ENCODE data around the gene AGTRAP.

AGTRAP gene

DNA sequence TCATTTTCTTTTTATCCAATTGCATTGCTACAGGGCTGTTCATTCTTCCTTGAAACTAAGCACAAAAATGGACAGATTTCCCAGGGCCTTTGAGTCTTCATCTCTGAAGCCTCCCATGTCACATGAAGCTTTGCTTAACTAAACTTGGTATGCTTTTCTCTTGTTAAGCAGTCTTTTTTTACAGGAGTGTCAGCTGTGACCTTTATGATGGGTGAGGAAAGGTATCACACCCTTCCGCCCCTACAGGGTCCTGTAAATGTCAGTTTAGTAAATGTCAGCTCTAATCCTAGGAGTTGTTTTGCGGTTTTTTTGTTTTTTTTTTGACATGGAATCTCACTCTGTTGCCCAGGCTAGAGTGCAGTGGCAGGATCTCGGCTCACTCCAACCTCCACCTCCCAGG lies 2.6 kb upstream of the AGTRAP start:
- H3K9ac ChIP-seq, result no peak overlapping the region
- TF ChIP-seq, protein P1, sequence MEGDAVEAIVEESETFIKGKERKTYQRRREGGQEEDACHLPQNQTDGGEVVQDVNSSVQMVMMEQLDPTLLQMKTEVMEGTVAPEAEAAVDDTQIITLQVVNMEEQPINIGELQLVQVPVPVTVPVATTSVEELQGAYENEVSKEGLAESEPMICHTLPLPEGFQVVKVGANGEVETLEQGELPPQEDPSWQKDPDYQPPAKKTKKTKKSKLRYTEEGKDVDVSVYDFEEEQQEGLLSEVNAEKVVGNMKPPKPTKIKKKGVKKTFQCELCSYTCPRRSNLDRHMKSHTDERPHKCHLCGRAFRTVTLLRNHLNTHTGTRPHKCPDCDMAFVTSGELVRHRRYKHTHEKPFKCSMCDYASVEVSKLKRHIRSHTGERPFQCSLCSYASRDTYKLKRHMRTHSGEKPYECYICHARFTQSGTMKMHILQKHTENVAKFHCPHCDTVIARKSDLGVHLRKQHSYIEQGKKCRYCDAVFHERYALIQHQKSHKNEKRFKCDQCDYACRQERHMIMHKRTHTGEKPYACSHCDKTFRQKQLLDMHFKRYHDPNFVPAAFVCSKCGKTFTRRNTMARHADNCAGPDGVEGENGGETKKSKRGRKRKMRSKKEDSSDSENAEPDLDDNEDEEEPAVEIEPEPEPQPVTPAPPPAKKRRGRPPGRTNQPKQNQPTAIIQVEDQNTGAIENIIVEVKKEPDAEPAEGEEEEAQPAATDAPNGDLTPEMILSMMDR (conservative IDR thresholded peaks at IDR 0.05; ENCODE audit: low read depth, low read length), result no peak
- H3K79me2 ChIP-seq (ENCODE audit: insufficient read depth, low read depth), result no peaks in the 10 kb centered on the region
- no peak overlapping the region for H2AFZ ChIP-seq (ENCODE audit: low read depth)
- H3K4me2 ChIP-seq, result no peak overlapping the region
- H3K27ac ChIP-seq, result no peak overlapping the region
- no peaks in the 10 kb centered on the region for H4K20me1 ChIP-seq (ENCODE audit: insufficient read depth)
- H3K27me3 ChIP-seq (ENCODE audit: insufficient read depth, low read depth), result no peaks in the 10 kb centered on the region
- H3K4me3 ChIP-seq (IDR thresholded peaks at IDR 0.05; ENCODE audit: insufficient read depth, low read depth, low read length), result no peak overlapping the region
- H3K4me1 ChIP-seq (ENCODE audit: low read depth, poor library complexity, severe bottlenecking), result peaks cover 12% of the 10 kb centered on the region
- no peaks in the 10 kb centered on the region for H3K36me3 ChIP-seq (ENCODE audit: insufficient read depth)

DNA sequence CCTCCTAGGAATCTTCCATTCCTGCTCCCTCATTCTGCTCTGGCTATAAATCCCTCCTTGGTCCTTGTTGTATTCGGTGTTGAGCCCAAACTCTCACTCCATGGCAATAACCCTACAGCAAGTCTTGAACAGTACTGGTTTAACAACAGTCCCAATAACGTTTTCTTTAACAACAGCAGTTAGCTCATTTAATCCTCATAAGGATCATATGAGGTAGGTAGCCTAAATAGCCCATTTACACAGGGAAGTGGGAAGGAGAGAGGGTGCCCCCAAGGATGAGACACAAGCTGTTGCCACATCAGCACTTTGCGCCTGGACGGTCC lies 444 bp upstream of the AGTRAP start:
- TF ChIP-seq, protein P1 (conservative IDR thresholded peaks at IDR 0.05; ENCODE audit: low read depth, low read length), result no peak
- H3K79me2 ChIP-seq (ENCODE audit: insufficient read depth, low read depth), result no peaks in the 10 kb centered on the region
- H3K36me3 ChIP-seq (ENCODE audit: insufficient read depth), result no peaks in the 10 kb centered on the region
- H2AFZ ChIP-seq (ENCODE audit: low read depth), result peak overlapping the region; percentile 56
- no peaks in the 10 kb centered on the region for H3K27me3 ChIP-seq (ENCODE audit: insufficient read depth, low read depth)
- no peak overlapping the region for H3K4me3 ChIP-seq (IDR thresholded peaks at IDR 0.05; ENCODE audit: insufficient read depth, low read depth, low read length)
- H3K9ac ChIP-seq, result no peak overlapping the region
- H3K4me1 ChIP-seq (ENCODE audit: low read depth, poor library complexity, severe bottlenecking), result peaks cover 12% of the 10 kb centered on the region
- H3K27ac ChIP-seq, result no peak overlapping the region
- peak overlapping the region; percentile 62 for H3K4me2 ChIP-seq
- no peaks in the 10 kb centered on the region for H4K20me1 ChIP-seq (ENCODE audit: insufficient read depth)

DNA sequence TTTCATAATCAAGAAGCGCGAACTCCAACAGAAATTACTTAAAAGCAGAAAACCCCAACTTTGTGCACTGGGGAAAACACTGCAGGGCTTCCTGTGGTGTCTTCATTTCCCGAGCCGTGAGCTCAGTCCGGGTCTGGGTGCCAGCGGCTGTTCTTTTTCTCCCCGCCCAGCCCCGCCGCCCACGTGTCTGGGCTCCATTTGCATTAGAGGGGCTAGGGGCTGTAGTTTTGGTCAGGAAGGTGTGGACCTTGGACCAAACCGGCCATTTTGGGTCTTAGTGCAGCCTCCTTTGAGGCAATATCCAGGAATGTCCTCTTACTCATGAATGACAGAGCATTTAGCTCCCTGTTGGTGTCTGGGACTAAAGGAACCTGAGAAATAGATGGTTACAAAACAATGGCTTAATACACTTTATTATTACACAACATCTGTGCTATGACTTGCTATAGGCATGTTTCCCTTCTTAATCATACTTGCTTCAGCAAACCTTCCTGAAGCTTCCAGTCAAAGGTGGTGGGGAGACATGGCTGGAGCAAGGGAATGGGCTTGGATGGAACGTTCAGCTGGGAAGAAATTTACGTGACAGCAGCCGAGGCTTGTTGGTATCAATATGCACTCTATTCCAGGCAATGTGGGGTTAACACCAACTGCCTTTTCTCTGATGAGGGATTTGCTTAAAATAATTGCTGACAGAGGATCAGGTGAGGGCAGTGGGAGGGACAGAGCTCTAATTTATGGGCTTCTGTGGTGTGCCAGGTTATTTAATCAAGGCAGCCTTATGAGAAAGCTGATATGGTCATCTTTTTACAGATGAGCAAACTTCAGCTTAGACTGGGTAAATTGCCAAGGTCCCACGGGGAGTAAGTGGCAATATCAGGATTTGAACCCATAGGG lies 1.1 kb downstream of the AGTRAP start:
- H3K4me1 ChIP-seq (ENCODE audit: low read depth, poor library complexity, severe bottlenecking), result peaks cover 22% of the 10 kb centered on the region
- peak overlapping the region; percentile 56 for H2AFZ ChIP-seq (ENCODE audit: low read depth)
- peak overlapping the region; percentile 35 for H3K27ac ChIP-seq
- H3K27me3 ChIP-seq (ENCODE audit: insufficient read depth, low read depth), result no peaks in the 10 kb centered on the region
- no peaks in the 10 kb centered on the region for H4K20me1 ChIP-seq (ENCODE audit: insufficient read depth)
- H3K4me3 ChIP-seq (IDR thresholded peaks at IDR 0.05; ENCODE audit: insufficient read depth, low read depth, low read length), result peak overlapping the region; percentile 82
- TF ChIP-seq, protein P1 (conservative IDR thresholded peaks at IDR 0.05; ENCODE audit: low read depth, low read length), result no peak
- peak overlapping the region; percentile 62 for H3K4me2 ChIP-seq
- H3K9ac ChIP-seq, result peak overlapping the region; percentile 57
- H3K79me2 ChIP-seq (ENCODE audit: insufficient read depth, low read depth), result no peaks in the 10 kb centered on the region
- H3K36me3 ChIP-seq (ENCODE audit: insufficient read depth), result no peaks in the 10 kb centered on the region

DNA sequence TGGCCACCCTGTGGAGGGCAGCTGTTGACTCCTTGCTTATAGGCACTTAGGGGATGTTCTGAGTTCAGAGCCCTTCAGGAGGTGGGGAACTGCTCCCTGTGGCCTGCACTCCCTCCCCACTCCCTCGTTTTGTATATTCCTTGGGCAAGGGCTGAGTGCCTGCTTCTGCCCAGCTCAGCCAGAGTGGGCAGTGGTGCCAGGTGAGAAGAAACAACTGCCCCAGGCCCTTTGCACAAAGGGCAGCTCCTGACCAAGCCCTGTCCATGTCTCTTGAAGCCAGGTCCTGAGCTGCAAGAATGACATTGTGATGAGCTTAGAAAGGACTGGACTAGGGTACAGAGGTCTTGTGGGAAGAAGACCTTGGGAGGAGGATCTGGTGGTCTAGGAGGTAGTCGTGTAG lies 2.2 kb downstream of the AGTRAP start:
- Histone ChIP-seq H3K36me3 (ENCODE audit: insufficient read depth) (no peaks in the 10 kb centered on the region), H4K20me1 (ENCODE audit: insufficient read depth) (no peaks in the 10 kb centered on the region), H3K4me2 (no peak overlapping the region), H3K27me3 (ENCODE audit: insufficient read depth, low read depth) (no peaks in the 10 kb centered on the region), H2AFZ (ENCODE audit: low read depth) (no peak overlapping the region), H3K27ac (no peak overlapping the region), H3K79me2 (ENCODE audit: insufficient read depth, low read depth) (no peaks in the 10 kb centered on the region), H3K9ac (no peak overlapping the region), H3K4me3 (IDR thresholded peaks at IDR 0.05; ENCODE audit: insufficient read depth, low read depth, low read length) (no peak overlapping the region), H3K4me1 (ENCODE audit: low read depth, poor library complexity, severe bottlenecking) (peaks cover 22% of the 10 kb centered on the region)
- TF ChIP-seq, protein P1 (conservative IDR thresholded peaks at IDR 0.05; ENCODE audit: low read depth, low read length), result no peak

Measured in KMS-11 (cell line).